GM08714 (cell line): ENCODE data around the gene SUCNR1.
"Not testable (repeated sequence)": the region's sequence is repeated elsewhere in the genome, so short reads cannot be mapped to it uniquely, and the experiment has no call there.

Experiments
- H3K4me3 ChIP-seq: fragments of 200-500 bp; sonication (Bioruptor generic); 2 replicates; pipeline ENCODE4 v1.5.1; 2014; ENCODE audit warnings: mild to moderate bottlenecking, low read length, inconsistent platforms
- ZNF274 ChIP-seq: IDR thresholded peaks from 2 replicates; pipeline ENCODE4 v1.6.1; 2012; ENCODE audit warnings: mild to moderate bottlenecking, low read depth, low read length

The SUCNR1 gene

DNA sequence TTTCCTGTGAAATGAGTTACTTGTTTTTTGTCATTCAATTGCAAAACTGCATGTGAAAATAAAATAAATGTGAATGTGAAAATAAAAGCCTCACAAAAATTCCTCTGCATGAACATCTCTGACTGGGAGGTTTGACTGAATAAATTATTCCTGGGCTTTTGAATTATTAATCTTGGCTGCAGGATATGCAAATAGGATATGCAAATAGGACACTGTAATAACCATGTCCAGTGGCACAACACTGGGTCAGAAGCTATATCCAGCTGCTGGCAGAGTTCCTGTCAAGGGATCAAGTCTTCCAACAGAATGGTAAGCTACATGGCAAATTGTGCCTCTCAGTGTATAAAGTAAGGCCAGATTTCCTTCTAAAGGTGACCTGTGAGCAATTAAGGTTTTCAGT is at the start of gene SUCNR1:
Gene SUCNR1, plus strand, starts transcription at position 246 of the 400 bp plus-strand sequence. CDS start 6,250 bp downstream, outside the sequence.
- TF ChIP-seq ZNF274 = no peak
- H3K4me3 ChIP-seq = no peak within 1 kb of the TSS; the same call in 1 of the 2 replicates

DNA sequence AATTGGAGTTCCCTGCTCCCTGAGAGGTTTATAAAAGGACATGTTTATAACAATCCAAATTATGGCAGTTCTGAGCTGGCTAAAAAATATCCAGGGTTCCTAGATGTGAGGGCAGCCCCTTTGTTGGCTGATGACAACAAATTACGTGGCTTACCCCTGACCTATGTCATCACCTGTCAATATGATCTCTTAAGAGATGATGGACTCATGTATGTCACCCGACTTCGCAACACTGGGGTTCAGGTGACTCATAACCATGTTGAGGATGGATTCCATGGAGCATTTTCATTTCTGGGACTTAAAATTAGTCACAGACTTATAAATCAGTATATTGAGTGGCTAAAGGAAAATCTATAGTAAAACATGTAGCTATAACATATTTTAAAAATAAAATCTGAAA is 45.6 kb upstream of the SUCNR1 start:
- no peak for TF ChIP-seq ZNF274
- no peak overlapping the region for H3K4me3 ChIP-seq

- TF ChIP-seq ZNF274 = no peak
- no peak overlapping the region for H3K4me3 ChIP-seq
These were observed 37.5 kb upstream of the SUCNR1 start for GRCh38 chr3:151835751-151836525.

DNA sequence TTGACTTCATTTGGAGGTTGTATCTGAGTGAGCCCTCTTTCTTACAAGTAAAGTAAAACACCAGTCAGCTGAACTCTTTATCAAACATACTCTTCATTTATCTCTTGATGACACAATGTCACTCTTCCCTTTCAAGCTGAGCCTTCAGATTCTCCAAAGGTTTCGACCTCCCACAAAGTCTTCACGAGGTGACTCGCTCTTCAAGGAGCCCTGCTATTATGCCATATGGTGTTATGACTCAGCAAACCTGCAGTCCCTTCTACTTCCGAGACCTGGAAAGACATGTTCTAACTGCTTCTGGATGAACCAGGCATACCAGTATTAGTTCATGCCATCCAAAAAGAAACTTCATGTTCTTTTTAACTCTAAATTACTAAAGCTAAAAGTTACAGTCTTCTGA is 36.4 kb upstream of the SUCNR1 start:
- no peak for TF ChIP-seq ZNF274
- no peak overlapping the region for H3K4me3 ChIP-seq

DNA sequence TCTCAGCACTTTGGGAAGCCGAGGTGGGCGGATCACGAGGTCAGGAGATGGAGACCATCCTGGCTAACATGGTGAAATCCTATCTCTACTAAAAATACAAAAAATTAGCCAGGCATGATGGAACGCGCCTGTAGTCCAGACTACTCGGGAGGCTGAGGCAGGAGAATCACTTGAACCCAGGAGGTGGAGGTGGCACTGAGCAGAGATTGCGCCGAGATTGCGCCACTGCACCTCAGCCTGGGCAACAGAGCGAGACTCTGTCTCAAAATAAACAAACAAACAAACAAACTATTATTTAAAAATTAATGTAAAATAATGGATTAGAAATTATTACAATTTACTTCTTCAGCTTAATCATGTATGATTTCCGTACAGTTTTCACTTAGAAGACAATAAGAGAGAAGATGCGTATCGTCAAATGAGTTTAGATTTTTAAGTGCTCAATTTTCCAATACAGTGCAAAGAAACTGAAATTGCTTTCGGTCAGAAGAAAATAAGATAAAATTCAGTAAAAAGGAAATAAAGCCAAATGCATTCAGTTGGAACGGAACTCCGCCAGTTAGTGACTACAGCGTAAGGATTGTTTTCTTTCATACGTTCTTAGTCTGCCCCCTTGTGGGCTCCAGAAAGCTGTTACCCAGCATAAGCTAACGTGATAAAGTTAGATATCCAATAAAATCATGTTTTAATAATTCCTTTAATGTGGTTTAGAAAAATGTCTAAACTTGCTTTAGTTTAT is 34.7 kb upstream of the SUCNR1 start:
- TF ChIP-seq ZNF274 = no peak
- H3K4me3 ChIP-seq = no peak overlapping the region

GRCh38 chr3:151839313-151839631 is 34.2 kb upstream of the SUCNR1 start:
- H3K4me3 ChIP-seq = no peak overlapping the region
- no peak for TF ChIP-seq ZNF274

GRCh38 chr3:151841801-151842200 is 31.6 kb upstream of the SUCNR1 start:
- H3K4me3 ChIP-seq = no peak overlapping the region

DNA sequence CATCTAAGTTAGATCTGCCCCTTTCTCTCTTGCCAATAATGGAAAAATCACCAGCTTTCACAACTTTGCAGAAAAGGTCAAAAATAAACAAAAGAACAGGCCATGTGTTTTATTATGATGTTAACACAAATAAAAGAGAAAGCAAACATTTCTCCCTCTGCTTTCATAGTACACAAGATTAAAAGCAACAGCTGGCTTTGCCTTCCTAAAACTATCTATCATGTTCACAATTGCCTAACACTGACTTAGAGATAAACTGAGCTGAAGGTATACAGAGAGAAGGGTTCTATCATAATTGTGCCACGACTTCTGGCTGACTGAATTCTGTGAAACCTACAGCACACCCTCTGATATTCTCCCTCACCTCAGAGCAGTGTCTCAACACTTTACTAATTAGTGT is 30.2 kb upstream of the SUCNR1 start:
- no peak for TF ChIP-seq ZNF274
- no peak overlapping the region for H3K4me3 ChIP-seq

More at GRCh38 chr3:151841801-151842200, 31.6 kb upstream of the SUCNR1 start:
- TF ChIP-seq ZNF274 = no peak

DNA sequence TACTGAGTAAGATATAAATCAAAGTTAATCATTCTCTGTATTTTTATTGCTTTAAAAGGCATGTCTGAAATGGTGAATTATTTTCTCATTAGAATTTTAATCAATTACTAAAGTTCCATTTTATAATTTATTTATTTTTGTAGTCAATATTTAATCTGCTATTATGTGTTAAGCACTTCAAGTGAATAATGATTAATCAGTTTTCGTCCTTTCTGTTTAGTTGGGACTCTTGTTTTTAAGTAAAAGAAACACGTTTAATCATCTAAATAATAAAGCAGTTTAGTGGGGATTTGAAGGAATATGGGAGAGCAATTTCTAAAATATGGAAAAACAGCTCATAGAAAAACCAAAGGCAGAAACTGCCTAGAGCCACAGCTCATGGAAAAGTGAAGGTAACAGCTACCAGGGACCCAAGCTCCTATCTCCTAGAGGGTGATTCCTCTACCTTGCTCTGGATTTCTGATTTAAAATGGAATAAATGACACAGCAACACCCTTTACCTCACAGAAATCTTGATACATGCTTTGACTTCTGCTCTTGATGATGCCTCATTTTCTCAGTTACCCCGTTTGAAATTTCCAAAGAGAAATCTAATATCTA is 28.0 kb upstream of the SUCNR1 start:
- no peak for TF ChIP-seq ZNF274
- H3K4me3 ChIP-seq = no peak overlapping the region

- H3K4me3 ChIP-seq = not testable (repeated sequence)
These were observed 23.4 kb upstream of the SUCNR1 start for GRCh38 chr3:151850065-151850464.

DNA sequence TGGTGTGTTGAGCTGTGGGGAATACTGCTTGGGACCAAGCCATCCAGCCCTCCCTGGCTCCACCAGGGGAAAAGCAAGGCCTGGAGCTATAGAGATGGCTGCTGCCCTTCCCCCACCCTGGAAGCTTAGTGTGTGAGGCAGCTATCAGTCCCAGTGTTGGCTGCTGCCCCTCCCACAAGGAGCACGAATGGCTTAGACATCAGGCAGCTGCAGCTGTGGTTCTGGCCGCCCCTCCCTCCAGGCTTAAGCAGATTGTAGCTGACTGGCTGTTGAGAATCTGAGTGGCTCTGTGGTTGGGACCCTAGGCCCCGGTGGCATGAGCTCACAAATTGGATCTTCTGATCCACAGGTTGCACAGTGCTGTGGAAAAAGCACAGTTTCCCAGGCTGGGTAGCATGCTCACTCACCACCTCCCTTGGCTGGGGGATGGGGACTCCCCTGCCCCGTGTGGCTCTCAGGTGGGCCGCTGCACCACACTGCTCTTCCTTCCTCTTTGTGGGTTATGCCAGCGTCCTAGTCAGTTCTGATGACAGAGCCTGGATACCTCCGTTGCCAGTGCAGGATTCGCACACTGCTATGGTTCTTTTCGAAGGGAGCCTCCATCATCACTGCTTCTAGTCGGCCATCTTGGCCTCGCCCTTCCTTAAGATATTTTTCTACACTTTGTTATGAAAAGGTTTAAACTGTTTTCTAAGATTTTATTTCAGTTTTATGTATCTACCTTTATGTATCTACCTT is 21.2 kb upstream of the SUCNR1 start:
- TF ChIP-seq ZNF274 = no peak

DNA sequence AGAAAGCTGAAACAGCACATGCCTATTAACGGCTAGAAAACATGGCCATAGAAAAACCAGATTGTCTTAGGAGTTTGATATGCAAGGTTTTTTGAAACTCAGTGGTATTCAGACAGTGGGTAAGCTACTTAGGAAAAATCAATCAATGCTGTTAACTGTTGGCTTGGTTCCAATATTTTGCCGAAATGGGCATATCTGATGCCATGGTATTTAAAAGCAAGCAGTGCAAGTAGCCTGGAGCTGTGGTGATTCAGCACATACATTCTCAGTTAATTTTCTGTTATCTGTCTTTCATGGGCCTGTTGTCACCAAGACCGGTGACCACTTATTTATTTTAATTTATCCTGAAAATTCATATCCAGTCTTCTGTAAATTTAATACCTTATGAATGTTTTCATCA is 17.3 kb upstream of the SUCNR1 start:
- no peak overlapping the region for H3K4me3 ChIP-seq
- TF ChIP-seq ZNF274 = no peak

More for the DNA sequence above, 21.2 kb upstream of the SUCNR1 start:
- no peak overlapping the region for H3K4me3 ChIP-seq

- no peak for TF ChIP-seq ZNF274
- H3K4me3 ChIP-seq = no peak overlapping the region
These were observed 16.8 kb upstream of the SUCNR1 start for GRCh38 chr3:151856641-151857040.

DNA sequence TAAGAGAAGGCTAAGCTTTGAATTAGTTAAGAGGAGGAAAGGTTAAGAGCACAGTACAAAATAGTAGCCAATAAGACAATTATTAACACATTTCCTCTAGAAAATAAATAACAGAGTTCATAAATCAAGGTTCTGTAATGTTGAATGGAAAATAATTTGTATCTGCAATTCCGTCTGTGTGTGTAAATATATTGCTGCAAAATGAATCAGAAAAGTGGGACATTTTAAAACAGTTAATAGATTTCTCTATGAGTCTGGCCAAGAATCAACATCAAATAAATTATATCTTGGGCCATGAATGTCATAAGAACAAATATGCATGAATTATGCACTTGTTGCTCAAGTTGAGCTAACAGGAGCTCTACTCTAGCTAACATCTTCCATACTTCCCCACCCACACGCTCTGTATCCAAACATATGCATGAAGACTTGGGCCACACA is 14.2 kb upstream of the SUCNR1 start:
- TF ChIP-seq ZNF274 = no peak
- H3K4me3 ChIP-seq = no peak overlapping the region
